Neural crest cell (in vitro differentiated cells): Measurements from ENCODE around the gene EMX1. TPM values are rescaled to one million over a fixed set of nuclear protein-coding genes. Genes with fewer than 3 reads are reported as not detected.
"Not testable (repeated sequence)": the region's sequence is repeated elsewhere in the genome, so short reads cannot be mapped to it uniquely, and the experiment has no call there.

Source experiments
- DNase-seq: peaks from one replicate; pipeline ENCODE4 v3.0.0; 2021; ENCODE audit warnings: low read depth, mixed read lengths, low spot score
- H3K27ac Mint-ChIP-seq: one replicate; pipeline ENCODE4 v1.8.0; 2021; ENCODE audit warnings: mild to moderate bottlenecking, mixed read lengths; ENCODE audit not compliant: unreplicated experiment
- H3K27me3 Mint-ChIP-seq: 2 replicates; pipeline ENCODE4 v1.8.0; 2021; ENCODE audit warnings: low read depth, mild to moderate bottlenecking, mixed read lengths
- H3K36me3 Mint-ChIP-seq: 2 replicates; pipeline ENCODE4 v1.8.0; 2021; ENCODE audit warnings: low read depth, mild to moderate bottlenecking, mixed read lengths
- H3K4me1 Mint-ChIP-seq: 2 replicates; pipeline ENCODE4 v1.8.0; 2021; ENCODE audit warnings: mixed read lengths
- H3K4me3 Mint-ChIP-seq: one replicate; pipeline ENCODE4 v1.8.0; 2021; ENCODE audit warnings: mild to moderate bottlenecking, mixed read lengths
- H3K9me3 Mint-ChIP-seq: 2 replicates; pipeline ENCODE4 v1.8.0; 2021; ENCODE audit warnings: mixed read lengths
- CTCF ChIP-seq: fragments of 200-600 bp; sonication (generic); conservative IDR thresholded peaks from 2 replicates; pipeline ENCODE4 v1.5.0; 2021; ENCODE audit warnings: antibody characterized with exemption, mild to moderate bottlenecking
- total RNA-seq: library from RNA; stranded (reverse); gene quantifications from 2 replicates; pipeline ENCODE4 v1.2.1, GENCODE V29; 2021

The EMX1 gene
- total RNA-seq, 1 donor from 2014 or later = not detected

DNA sequence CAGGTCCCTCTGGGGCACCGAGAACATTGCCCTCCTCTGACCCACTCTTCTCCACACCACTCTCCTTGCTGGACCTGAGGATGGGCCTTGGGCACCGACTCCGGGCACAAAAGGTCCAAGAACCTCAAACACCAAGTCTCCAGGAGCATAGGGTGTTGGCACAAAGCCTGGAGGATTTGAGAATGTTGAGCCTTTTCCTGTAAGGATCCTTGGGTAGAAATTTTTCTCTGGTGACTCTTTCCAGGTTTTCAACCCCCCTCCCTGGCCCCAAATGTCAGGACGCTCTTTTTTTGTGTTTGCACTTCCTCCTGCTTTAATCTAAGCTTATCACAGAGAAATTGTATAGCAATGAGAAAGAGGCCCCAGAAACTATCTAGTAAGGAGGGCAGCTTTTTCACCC lies 20.9 kb upstream of the EMX1 start:
- no peak for TF ChIP-seq CTCF
- no peaks in the 10 kb centered on the region for H3K9me3 Mint-ChIP-seq
- peaks cover 74% of the 10 kb centered on the region for H3K27me3 Mint-ChIP-seq
- no peaks in the 10 kb centered on the region for H3K36me3 Mint-ChIP-seq
- DNase-seq = no peak
- H3K27ac Mint-ChIP-seq = no peak overlapping the region
- H3K4me1 Mint-ChIP-seq = no peaks in the 10 kb centered on the region
- no peak overlapping the region for H3K4me3 Mint-ChIP-seq

DNA sequence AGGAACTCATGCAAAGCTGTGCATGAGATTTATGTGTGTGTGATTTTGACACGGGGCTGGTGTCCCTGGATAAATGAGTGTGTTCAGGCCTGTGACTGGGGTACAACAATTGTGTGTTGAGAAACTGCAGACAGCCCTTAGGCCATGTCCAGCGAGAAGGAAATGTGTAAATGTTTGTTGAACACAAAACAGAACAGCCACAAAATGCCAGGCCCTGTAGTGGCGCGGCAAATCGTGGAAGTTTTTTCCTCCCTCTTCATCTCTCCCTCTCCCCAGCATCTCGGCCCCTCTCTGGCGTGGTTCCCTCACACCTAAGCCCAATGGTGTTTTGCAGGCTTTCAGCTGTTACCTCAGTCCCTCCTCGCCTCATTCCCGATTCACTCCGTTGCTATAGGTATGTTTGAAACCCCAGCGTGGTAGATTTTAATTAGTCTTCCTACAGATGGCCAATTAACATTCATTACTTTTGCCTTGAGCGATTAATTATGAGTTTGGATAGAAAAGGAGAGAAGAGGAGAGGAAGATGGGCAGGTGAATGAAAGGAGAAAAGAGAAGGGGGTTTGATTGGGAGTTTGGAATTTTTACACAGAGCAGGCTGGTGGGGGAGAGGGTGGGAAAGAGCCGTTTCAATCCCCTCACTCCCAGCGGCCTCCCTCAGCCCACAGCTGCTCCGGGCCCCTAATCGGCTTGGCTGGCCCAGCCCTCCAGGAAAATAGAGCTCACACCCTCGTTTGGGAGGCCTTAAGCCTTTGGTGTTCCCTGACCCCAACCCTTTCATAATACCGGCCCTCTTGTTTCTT lies 19.3 kb upstream of the EMX1 start:
- Mint-ChIP-seq H3K9me3 (no peaks in the 10 kb centered on the region), H3K36me3 (no peaks in the 10 kb centered on the region), H3K27ac (no peak overlapping the region), H3K27me3 (peaks cover 89% of the 10 kb centered on the region), H3K4me3 (no peak overlapping the region), H3K4me1 (no peaks in the 10 kb centered on the region)
- no peak for DNase-seq
- no peak for TF ChIP-seq CTCF

- DNase-seq = no peak
- no peak overlapping the region for H3K27ac Mint-ChIP-seq
- H3K4me1 Mint-ChIP-seq = no peaks in the 10 kb centered on the region
- no peaks in the 10 kb centered on the region for H3K9me3 Mint-ChIP-seq
- H3K27me3 Mint-ChIP-seq = peaks cover 93% of the 10 kb centered on the region
- H3K4me3 Mint-ChIP-seq = no peak overlapping the region
- H3K36me3 Mint-ChIP-seq = no peaks in the 10 kb centered on the region
- no peak for TF ChIP-seq CTCF
Measured at GRCh38 chr2:72898585-72898906, 18.8 kb upstream of the EMX1 start.

DNA sequence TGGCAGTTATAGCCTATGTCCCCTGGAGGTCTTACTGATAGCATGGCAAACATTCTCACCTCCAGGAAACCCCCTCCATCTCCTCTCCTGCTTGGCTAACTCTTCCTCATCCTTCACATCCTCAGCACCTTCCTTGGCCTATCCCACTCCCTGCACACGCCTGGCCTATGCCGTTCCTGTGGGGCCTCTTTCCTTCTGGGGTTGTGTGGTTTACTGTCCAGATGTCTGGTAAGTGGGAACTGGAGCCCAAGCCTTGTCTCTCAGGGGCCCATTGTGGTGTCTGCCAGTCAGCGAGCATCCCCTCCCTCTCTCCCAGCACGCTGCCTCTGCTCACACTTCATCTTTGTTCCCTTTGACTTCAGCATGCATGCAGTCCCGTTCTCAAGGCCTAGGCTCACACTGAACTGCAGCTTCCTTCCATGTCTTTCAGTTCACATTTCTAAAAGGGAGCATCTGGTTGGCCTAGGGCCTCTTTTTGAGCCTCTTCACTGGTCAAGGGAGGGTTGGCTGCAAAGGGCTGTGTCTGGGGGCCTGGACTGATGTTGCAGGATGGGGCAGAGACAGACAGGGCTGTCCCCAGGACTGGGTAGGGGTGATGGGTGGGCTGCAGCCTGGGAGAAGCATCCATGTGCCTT lies 17.0 kb upstream of the EMX1 start:
- H3K36me3 Mint-ChIP-seq = no peaks in the 10 kb centered on the region
- H3K4me3 Mint-ChIP-seq = no peak overlapping the region
- DNase-seq = no peak
- no peak for TF ChIP-seq CTCF
- no peaks in the 10 kb centered on the region for H3K4me1 Mint-ChIP-seq
- H3K9me3 Mint-ChIP-seq = no peaks in the 10 kb centered on the region
- H3K27ac Mint-ChIP-seq = no peak overlapping the region
- peaks cover 97% of the 10 kb centered on the region for H3K27me3 Mint-ChIP-seq

GRCh38 chr2:72901426-72901825 lies 15.9 kb upstream of the EMX1 start:
- H3K27ac Mint-ChIP-seq = no peak overlapping the region
- DNase-seq = no peak
- TF ChIP-seq CTCF = no peak
- H3K9me3 Mint-ChIP-seq = peaks cover 4% of the 10 kb centered on the region
- H3K27me3 Mint-ChIP-seq = peaks cover 99% of the 10 kb centered on the region
- no peaks in the 10 kb centered on the region for H3K4me1 Mint-ChIP-seq
- H3K36me3 Mint-ChIP-seq = no peaks in the 10 kb centered on the region
- no peak overlapping the region for H3K4me3 Mint-ChIP-seq

DNA sequence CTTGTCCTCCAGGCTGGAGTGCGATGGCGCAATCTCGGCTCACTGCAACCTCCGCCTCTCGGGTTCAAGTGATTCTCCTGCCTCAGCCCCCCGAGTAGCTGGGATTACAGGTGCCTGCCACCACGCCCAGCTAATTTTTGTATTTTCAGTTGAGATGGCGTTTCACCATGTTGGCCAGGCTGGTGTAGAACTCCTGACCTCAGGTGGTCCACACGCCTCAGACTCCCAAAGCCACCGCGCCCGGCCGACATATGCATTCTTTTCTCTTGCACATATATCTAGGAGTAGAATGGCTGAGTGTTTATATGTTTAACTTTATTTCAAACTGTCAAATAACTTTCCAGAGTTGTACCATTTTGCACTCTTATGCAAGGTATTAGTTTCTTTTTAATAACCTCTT lies 9.9 kb upstream of the EMX1 start:
- not testable (repeated sequence) for H3K27ac Mint-ChIP-seq, H3K4me1 Mint-ChIP-seq, H3K9me3 Mint-ChIP-seq, DNase-seq, H3K4me3 Mint-ChIP-seq, H3K36me3 Mint-ChIP-seq
- peaks cover 99% of the 10 kb centered on the region for H3K27me3 Mint-ChIP-seq
